MCF 10A (cell line): Measurements from ENCODE around the gene CDK13. TPM values are rescaled to one million over a fixed set of nuclear protein-coding genes. Genes with fewer than 3 reads are reported as not detected.
A peak's percentile ranks its signal among the peaks of the same experiment; 100 is the strongest.

Experiments
- BruUV-seq: library from RNA; stranded (reverse); fragments of 400-500 nt; replicated peaks from 2 replicates; lab custom pipeline; 2021; lab: Mats Ljungman, UMichigan
- CTCF ChIA-PET: fragments of 300-600 bp; sonication (Branson Sonifier 250); formaldehyde crosslinking; extraction: SDS; loops from one replicate; lab custom pipeline; 2021; ENCODE audit warnings: antibody characterized with exemption, inconsistent platforms; lab: Yijun Ruan, JAX
- POLR2A ChIA-PET: fragments of 300-600, 350-650 bp; sonication (Branson Sonifier 250); formaldehyde crosslinking; extraction: SDS; loops from one replicate; lab custom pipeline; 2020; ENCODE audit warnings: antibody characterized with exemption, inconsistent platforms; lab: Yijun Ruan, JAX
- DNase-seq: peaks from one replicate; pipeline ENCODE4 v3.0.0-alpha.2; 2018; ENCODE audit not compliant: unreplicated experiment
- H3K27ac Mint-ChIP-seq: one replicate; pipeline ENCODE4 v1.8.0; 2022; ENCODE audit warnings: mild to moderate bottlenecking, low read depth, mixed read lengths; ENCODE audit not compliant: unreplicated experiment
- H3K27me3 Mint-ChIP-seq: one replicate; pipeline ENCODE4 v1.8.0; 2022; ENCODE audit warnings: mixed read lengths; ENCODE audit not compliant: insufficient read depth, unreplicated experiment
- H3K36me3 Mint-ChIP-seq: one replicate; pipeline ENCODE4 v1.8.0; 2022; ENCODE audit warnings: mild to moderate bottlenecking, moderate library complexity, mixed read lengths; ENCODE audit not compliant: insufficient read depth, unreplicated experiment
- H3K4me1 Mint-ChIP-seq: one replicate; pipeline ENCODE4 v1.8.0; 2022; ENCODE audit warnings: mixed read lengths; ENCODE audit not compliant: insufficient read depth, unreplicated experiment
- H3K4me3 Mint-ChIP-seq: one replicate; pipeline ENCODE4 v1.8.0; 2022; ENCODE audit warnings: mild to moderate bottlenecking, moderate library complexity, mixed read lengths; ENCODE audit not compliant: unreplicated experiment
- H3K9me3 Mint-ChIP-seq: one replicate; pipeline ENCODE4 v1.8.0; 2022; ENCODE audit warnings: mixed read lengths; ENCODE audit not compliant: unreplicated experiment
- CTCF ChIP-seq: fragments of 200-600 bp; IDR thresholded peaks from one replicate; pipeline ENCODE4 v1.8.0; 2022; ENCODE audit warnings: antibody characterized with exemption, mild to moderate bottlenecking; ENCODE audit not compliant: unreplicated experiment
- intact Hi-C: fragments of 100-400 bp; cut with micrococcal nuclease; formaldehyde crosslinking; loops from 2 replicates; pipeline ENCODE4 v1.14.1; 2022
- total RNA-seq: library from RNA; stranded (reverse); gene quantifications from 2 replicates; pipeline ENCODE4 v1.2.3, GENCODE V29; 2022

The CDK13 gene
- total RNA-seq, 1 experiment from 2014 or later, result 50.2 TPM

GRCh38 chr7:39979406-39980073 lies 29.5 kb downstream of the CDK13 start:
- BruUV-seq, result no TSS peak
- no peaks in the 10 kb centered on the region for H3K27me3 Mint-ChIP-seq
- DNase-seq, result no peak
- no peak overlapping the region for H3K4me3 Mint-ChIP-seq
- H3K4me1 Mint-ChIP-seq, result peaks cover 5% of the 10 kb centered on the region
- intact Hi-C loops, result no loop called here
- H3K27ac Mint-ChIP-seq, result no peak overlapping the region
- TF ChIP-seq CTCF, result no peak
- no peaks in the 10 kb centered on the region for H3K9me3 Mint-ChIP-seq
- ChIA-PET CTCF (interaction anchor here (0.7 to 1.0 kb wide), 2 partner anchors 26 to 78 kb away, joined by 3 read pairs; no protein-coding TSS in a partner anchor), POLR2A (interaction anchor here (0.7 to 1.0 kb wide), 2 partner anchors 11 to 28 kb away, joined by 3 to 4 read pairs; no protein-coding TSS in a partner anchor)
- peaks cover 3% of the 10 kb centered on the region for H3K36me3 Mint-ChIP-seq

- DNase-seq, result no peak
- no TSS peak for BruUV-seq
- H3K36me3 Mint-ChIP-seq, result peaks cover 33% of the 10 kb centered on the region
- H3K4me3 Mint-ChIP-seq, result no peak overlapping the region
- ChIA-PET CTCF (interaction anchor here (0.5 to 1.3 kb wide), 2 partner anchors 89 to 298 kb away, joined by 3 to 4 read pairs; no protein-coding TSS in a partner anchor), POLR2A (interaction anchor here (1.6 kb wide), 1 partner anchor 18 kb away, joined by 5 read pairs; no protein-coding TSS in a partner anchor)
- H3K27ac Mint-ChIP-seq, result no peak overlapping the region
- intact Hi-C loops, result no loop called here
- peaks cover 17% of the 10 kb centered on the region for H3K4me1 Mint-ChIP-seq
- no peaks in the 10 kb centered on the region for H3K9me3 Mint-ChIP-seq
- H3K27me3 Mint-ChIP-seq, result no peaks in the 10 kb centered on the region
- no peak for TF ChIP-seq CTCF
Measured at GRCh38 chr7:39985398-39985918, 35.4 kb downstream of the CDK13 start.

- Mint-ChIP-seq H3K4me1 (peaks cover 17% of the 10 kb centered on the region), H3K27me3 (no peaks in the 10 kb centered on the region), H3K4me3 (no peak overlapping the region), H3K9me3 (no peaks in the 10 kb centered on the region), H3K27ac (no peak overlapping the region), H3K36me3 (peaks cover 40% of the 10 kb centered on the region)
- ChIA-PET CTCF (no interaction called here), POLR2A (interaction anchor here (0.7 kb wide), 1 partner anchor 37 kb away, joined by 3 read pairs; no protein-coding TSS in a partner anchor)
- no peak for TF ChIP-seq CTCF
- BruUV-seq, result TSS peak; percentile 23
- intact Hi-C loops, result no loop called here
- DNase-seq, result no peak
Measured at GRCh38 chr7:39987641-39988347, 37.7 kb downstream of the CDK13 start.
